ENCODE data around the gene NELFCD.
A peak's percentile ranks its signal among the peaks of the same experiment; 100 is the strongest.
"Not testable (repeated sequence)": the region's sequence is repeated elsewhere in the genome, so short reads cannot be mapped to it uniquely, and the experiment has no call there.

Gene NELFCD

DNA sequence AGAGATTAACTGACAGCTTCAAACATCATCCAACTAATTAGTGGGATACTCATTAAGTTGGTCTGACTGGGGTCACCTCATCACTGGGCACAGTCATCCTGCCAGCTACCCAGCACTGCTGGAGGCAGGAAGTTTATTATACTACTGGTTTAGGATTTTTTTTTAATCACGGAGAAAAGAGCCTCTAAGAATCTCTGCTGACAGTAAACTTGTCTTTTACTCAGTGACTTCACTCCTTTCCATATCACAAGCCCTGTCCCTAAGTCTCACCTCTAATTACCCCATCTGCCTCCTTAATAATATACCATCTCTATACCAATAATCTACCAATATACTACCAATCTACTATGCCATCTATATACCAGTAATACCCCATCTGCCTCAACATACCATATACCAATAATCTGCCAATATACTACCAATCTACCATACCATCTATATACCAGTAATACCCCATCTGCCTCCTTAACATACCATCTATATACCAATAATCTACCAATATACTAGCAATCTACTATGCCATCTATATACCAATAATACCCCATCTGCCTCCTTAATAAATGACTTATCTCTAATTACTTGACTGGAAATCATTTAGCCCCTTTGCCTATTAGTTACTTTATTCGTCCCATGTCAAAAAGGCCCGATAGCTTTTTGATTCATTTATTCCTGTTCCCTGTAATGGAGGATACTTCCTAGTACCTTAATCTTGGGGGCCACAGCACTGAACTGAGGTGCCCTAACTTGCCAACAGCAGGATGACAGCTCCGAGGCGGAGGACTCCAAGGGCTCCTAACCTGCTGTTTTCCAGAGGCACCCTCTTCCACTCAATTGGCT, 46.1 kb downstream of the NELFCD start:
- no peak for DNase-seq (ENCODE audit: low spot score)

- DNase-seq (ENCODE audit: low spot score), result no peak
Observed at GRCh38 chr20:59027741-59028320, 46.8 kb downstream of the NELFCD start.

DNA sequence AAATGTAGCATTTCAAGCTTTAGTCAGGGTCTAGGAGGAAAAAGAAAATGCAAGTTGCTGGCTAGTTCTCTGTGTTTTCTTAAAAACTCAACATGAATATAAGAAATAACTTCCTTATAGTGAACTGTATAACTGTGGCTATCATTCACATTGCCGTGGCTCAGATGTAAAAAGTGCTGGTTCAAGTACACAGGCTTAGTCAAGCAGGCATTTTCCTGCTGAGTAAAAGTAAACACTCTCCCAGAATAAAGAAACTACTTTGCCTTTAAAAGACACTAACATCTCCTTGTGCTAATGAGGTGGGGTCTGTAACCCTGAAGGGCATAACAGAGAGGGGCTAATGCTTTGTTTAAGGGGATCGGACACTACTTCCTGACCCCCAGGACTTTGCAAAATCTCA, 47.8 kb downstream of the NELFCD start:
- no peak for DNase-seq (ENCODE audit: low spot score)

DNA sequence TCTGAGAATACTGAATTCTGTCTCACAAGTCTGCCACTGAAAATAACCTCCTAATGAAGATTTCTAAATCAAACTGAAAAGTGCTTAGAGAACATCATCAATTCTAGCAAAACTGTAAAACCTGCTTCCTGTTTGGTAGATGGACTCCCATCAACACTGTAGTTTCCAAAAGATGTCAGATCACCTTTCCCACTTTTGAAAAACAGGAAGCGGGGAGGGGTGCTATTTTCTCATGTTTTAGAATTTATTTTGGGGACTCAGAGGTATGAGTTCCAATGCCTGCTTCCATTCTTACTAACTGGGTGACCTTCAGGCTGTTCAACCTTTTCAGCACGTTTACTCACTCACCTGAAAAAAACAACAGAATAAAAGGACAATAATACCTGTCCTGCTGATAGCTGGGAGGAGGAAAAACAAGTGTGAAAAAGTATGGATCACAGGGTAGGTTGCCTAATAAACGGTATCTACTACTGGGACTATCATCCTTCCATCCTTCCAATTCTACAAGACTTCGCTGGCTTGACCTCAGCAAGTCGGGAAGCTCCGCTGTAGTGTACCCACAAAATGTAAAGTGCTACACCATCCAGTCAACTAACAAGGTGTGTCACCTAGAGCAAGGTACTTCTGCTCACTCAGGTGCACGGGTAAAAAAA, 50.0 kb downstream of the NELFCD start:
- no peak for DNase-seq (ENCODE audit: low spot score)

DNA sequence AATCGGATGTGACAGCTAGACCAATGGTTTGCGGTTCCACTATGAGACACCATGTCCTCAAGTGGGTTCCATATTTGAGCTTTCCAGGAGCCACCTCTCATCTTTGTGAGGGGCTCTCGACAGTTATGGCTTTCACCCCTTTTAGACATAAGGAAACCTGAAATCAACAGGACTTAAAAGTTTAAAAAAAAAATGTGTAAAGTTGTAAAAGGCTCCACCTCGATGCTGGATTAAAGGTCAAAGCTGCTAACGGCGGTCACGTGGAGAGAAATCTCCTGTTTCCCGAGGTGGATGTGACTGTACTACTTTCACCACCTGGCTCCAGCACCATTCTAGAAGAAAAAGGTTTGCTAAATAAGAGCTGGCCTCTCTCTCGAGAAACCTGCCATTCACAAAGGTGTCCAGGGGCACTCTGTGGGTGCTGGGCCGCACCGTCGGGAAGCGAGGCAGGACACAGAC, 50.5 kb downstream of the NELFCD start:
- DNase-seq (ENCODE audit: low spot score), result no peak

GRCh38 chr20:59032023-59032712, 51.1 kb downstream of the NELFCD start, which contains the start of gene ATP5F1E:
Gene ATP5F1E, minus strand, starts transcription at chr20:59032335. Its CDS starts 84 bp downstream, at chr20:59032251.
- peak; percentile 95 for DNase-seq (ENCODE audit: low spot score)

DNA sequence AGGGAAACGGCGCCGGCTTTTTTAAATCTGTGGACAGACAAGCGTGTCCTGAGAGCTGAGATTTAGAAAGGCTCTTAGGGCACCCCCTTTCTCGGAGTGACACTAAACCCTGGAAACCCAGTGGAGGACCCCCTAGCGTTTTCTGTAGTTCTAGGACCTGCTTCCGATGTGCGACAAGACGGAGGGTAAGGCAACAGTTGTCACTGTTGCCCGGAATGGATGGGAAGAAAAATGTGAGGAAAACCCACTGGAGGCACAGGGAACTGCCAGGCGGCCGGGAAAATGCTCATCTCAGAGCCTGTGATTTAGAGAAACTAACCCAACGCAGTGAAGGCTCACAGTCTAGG, 51.6 kb downstream of the NELFCD start:
- DNase-seq (ENCODE audit: low spot score), result peak; percentile 53

GRCh38 chr20:59033093-59033492, 52.0 kb downstream of the NELFCD start:
- no peak for DNase-seq (ENCODE audit: low spot score)

DNA sequence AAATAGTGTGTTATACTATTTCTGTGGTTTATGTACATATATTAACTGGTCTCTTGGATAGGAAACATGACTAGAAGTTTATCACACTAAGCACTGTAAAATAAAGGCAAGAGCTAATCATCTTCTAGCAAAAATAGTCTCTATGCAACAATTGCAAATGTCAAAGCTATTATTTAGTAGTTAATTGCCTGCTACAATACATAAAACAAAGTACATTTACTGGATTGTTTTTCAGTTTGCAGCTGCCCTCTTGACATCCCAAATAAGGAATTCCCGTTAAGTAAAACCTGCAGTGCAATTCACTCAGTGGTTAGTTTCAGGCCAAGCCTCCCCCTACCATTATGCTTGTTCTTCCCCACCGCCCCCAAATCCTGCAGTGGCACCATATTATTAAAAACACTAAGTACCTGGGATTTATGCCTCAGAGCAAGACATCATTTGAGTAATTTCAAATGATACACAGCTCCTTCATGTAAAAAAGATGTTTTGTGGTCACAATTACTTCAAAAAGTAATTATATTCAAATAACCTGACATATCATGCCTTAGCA, 52.6 kb downstream of the NELFCD start:
- no peak for DNase-seq (ENCODE audit: low spot score)

- no peak for DNase-seq (ENCODE audit: low spot score)
Observed at GRCh38 chr20:59035381-59035780, 54.3 kb downstream of the NELFCD start.

DNA sequence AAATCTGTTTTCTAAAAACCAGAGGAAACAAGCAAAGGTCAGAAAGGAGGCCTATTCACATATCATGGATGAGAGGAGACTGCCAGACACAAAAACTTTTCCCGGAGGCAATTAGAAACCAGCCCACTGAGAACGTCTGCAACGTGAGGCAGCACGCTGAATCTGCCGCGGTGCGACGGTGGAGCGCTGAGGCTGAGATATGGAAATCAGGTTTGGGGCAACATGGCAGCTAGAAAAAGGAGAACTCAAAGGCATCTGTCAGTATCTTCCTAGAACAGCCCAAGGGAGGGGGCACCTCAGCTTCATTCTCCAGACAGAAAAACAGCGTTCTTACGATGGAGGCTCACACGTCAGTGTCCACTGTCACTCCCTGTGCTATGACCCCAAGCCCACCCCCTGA, 56.3 kb downstream of the NELFCD start:
- no peak for DNase-seq (ENCODE audit: low spot score)

DNA sequence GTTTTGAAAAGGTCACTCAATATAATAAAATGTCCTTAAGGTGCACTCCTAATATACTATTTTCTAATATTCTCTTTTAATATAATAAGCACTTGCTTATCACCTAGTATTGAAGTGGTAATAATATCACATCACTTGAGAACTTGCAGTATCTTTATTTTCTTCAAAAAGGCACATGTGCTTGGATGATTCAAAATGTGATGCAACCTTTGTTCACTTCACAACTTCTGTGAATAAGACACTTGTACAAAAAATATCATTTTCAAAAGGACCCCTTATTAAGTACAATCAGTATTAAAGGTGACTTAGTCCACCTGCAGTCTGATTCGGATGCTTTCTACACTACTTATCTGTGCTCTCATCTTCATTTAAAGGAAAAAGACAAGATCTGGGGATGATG, 58.2 kb downstream of the NELFCD start:
- DNase-seq (ENCODE audit: low spot score), result no peak

GRCh38 chr20:59040667-59041066, 59.6 kb downstream of the NELFCD start:
- DNase-seq (ENCODE audit: low spot score), result no peak

DNA sequence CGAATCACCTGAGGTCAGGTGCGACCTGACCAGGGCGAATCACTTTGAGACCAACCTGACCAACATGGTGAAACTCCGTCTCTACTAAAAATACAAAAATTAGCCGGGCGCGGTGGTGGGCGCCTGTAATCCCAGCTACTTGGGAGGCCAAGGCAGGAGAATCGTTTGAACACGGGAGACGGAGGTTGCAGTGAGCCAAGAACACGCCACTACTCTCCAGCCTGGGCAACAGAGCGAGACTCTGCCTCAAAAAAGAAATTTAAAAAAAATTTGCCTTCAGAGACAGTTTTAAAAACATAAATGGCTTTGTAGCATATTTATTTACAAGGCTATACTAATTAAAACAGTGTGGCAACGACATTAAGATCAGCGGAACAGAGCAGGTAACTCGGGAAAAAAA, 60.4 kb downstream of the NELFCD start:
- not testable (repeated sequence) for DNase-seq (ENCODE audit: low spot score)

DNA sequence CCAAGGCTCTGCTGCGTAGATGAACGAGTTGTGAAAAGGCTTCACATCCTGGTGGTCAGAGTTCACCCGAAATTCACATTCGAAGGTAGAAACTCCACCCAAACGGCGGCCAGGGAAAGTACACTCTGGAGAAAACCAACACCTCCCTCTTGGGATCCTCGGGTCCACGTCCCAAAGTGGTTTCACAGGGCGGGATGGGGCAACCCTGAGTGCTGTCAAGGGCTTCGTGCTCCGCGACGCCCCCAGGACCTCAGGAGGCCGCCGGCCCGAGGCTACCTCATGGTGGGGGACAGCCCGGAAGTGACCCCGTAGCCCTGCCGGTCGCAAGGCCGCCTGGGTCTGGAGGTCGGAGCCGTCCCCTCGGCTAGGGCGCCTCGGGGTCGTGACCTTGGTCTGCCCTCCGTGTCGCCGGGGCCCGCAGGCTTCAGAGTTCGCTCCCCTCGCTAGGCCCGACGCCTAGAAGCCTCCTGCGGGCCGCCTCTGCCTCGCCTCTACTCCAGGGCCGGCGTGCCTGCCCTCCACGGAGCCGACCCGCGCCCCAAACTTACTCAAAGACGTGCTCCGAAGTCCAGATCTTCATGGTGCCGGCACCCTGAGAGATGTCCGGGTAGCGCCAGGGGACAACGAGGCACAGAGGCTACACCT, 61.2 kb downstream of the NELFCD start, which contains the start of gene PRELID3B:
PRELID3B (minus strand) TSS at position 636 of the 645 bp plus-strand sequence; CDS start at position 580, 56 bp downstream.
- DNase-seq (ENCODE audit: low spot score), result peak; percentile 44

GRCh38 chr20:59042796-59043631, 62.0 kb downstream of the NELFCD start:
- DNase-seq (ENCODE audit: low spot score), result peak; percentile 96

DNA sequence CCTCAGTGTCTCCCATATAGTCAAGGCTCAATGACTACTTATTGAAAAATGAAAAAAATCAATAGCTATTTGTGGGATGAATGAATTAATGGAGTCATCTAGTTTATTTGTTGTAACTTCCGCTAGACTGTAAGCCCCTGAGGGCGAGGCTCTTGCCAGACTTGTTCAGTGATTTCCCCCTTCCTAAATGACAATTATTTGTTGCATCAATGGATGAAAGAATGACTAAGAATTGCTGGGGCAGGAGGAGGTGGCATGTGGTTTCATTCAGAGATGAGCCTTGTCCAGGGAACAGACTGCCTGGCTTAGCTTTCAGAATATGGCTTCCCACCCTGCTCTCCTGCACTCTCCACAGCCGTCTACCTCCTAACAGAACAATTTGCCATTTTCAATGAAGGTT, 62.6 kb downstream of the NELFCD start:
- DNase-seq (ENCODE audit: low spot score), result no peak

DNA sequence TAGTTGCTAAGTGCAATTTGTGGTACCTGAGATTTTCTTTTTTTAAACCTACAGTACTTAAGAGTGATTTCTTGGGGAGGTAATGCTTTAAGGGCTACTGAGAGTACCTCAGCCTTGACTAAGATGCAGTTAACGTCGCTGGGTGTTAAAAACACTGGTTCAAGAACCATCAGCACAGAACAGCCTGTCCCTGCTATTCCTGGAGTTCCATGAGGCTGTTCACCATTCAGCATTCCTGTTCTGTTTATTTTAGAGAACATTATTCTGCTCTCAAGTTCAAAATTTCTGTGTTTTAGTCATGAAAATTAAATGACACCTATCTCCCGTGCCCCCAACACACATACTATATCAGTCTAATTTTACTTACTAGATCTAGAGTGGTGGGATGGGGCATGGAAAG, 63.2 kb downstream of the NELFCD start:
- DNase-seq (ENCODE audit: low spot score), result no peak
